HEK293T (cell line): ENCODE data around the gene ABLIM2.

Source experiments
- BHLHE40 ChIP-seq: fragments of 450-650 bp; IDR thresholded peaks from 2 replicates; pipeline ENCODE4 v1.6.1; 2016; ENCODE audit warnings: mild to moderate bottlenecking, moderate library complexity, borderline replicate concordance
- HDGF ChIP-seq: fragments of 450-650 bp; IDR thresholded peaks from 2 replicates; pipeline ENCODE4 v1.6.1; 2017; ENCODE audit warnings: antibody characterized with exemption, borderline replicate concordance

DNA sequence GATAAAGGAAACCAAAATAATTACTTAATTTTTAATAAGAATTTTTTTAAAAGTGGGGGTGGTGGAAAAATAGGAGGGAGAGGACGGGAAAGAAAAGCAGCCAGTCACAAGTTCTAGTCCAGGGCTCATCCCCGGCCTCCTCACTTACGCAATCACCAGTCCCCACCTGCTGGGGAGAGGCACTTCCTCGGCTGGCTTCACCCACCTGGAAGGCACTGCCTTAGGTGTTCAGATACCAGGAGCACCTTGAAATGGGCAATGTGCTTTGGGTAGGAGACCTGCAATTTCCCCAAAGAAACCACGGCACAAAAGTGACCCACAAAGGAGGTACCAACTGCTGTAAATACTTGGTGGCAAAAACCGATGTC, 242.8 kb downstream of the ABLIM2 start:
- TF ChIP-seq HDGF (no peak), BHLHE40 (no peak)
